Adrenal gland (tissue), 12 donors: ENCODE data around the gene EFHC1. TPM values are rescaled to one million over a fixed set of nuclear protein-coding genes. Genes with fewer than 3 reads are reported as not detected.
A peak's percentile ranks its signal among the peaks of the same experiment; 100 is the strongest.

Source experiments
- DNase-seq, 7 donors: peaks; one replicate each; pipeline ENCODE4 v3.0.0-alpha.2; 2019 to 2020
- H3K27ac ChIP-seq, 5 donors: fragments of 200-600 bp; sonication (generic) in 4 of 5; 1 replicate in 3 of 5; 2 replicates in 2 of 5; pipeline versions ENCODE4 v1.5.1 to v1.8.0; 2016 to 2020; ENCODE audit warnings: mild to moderate bottlenecking in 1 of 5
- H3K27me3 ChIP-seq: fragments of 200-600 bp; 2 replicates; pipeline ENCODE4 v1.8.0; 2021
- H3K36me3 ChIP-seq, 2 donors: fragments of 200-600 bp; replicated peaks in 1 of 2; 1 replicate in 1 of 2; 2 replicates in 1 of 2; pipeline versions ENCODE4 v1.5.1 to v1.8.0; 2018 to 2022
- H3K4me1 ChIP-seq, 2 donors: fragments of 200-600 bp; replicated peaks in 1 of 2; 1 replicate in 1 of 2; 2 replicates in 1 of 2; pipeline versions ENCODE4 v1.5.1 to v1.8.0; 2018 to 2021
- H3K4me3 ChIP-seq, 4 donors: fragments of 200-600 bp; sonication (generic) in 3 of 4; one replicate each; pipeline ENCODE4 v1.5.1; 2016 to 2018
- H3K9me3 ChIP-seq, 3 donors: fragments of 200-600 bp; sonication (generic) in 1 of 3; replicated peaks in 1 of 3; 1 replicate in 2 of 3; 2 replicates in 1 of 3; pipeline versions ENCODE4 v1.5.1 to v1.8.0; 2016 to 2021
- CTCF ChIP-seq, 6 experiments: fragments of 450-650 bp in 4 of 6; fragments of 200-600 bp in 2 of 6; sonication (generic) in 1 of 6; IDR thresholded peaks; 1 replicate in 5 of 6; 2 replicates in 1 of 6; pipeline versions ENCODE4 v1.5.1 to v1.8.0; 2016 to 2021; ENCODE audit warnings: antibody characterized with exemption in 6 of 6, mild to moderate bottlenecking in 2 of 6, moderate library complexity in 1 of 6
- POLR2A ChIP-seq, 2 donors: fragments of 450-650 bp; IDR thresholded peaks; one replicate each; pipeline ENCODE4 v1.6.1; 2017; ENCODE audit warnings: antibody characterized with exemption in 2 of 2, mild to moderate bottlenecking in 2 of 2, moderate library complexity in 1 of 2
- WGBS, 4 donors: extraction: QIAGEN DNeasy Blood & Tissue Kit in 2 of 4; methylation state at CpG; one replicate each; pipeline versions ENCODE4 v1.1.5 to v1.1.7; 2013 to 2017; 5-methylcytosine and 5-hydroxymethylcytosine counted together
- intact Hi-C, 2 donors: fragments of 100-400 bp; cut with DNase I; formaldehyde crosslinking; loops; one replicate each; pipeline versions ENCODE4 v1.14.1 to v1.15.0; 2022 to 2023
- polyA plus RNA-seq, 3 donors: library from polyadenylated mRNA; stranded (reverse); fragments of 200-250 nt in 2 of 3; fragments of 350-450 nt in 1 of 3; fragmentation: Illumina TruSeq in 1 of 3; extraction: RNeasy Lipid Tissue Mini Kit (QIAGEN cat#74804) in 1 of 3; gene quantifications; one replicate each; pipeline ENCODE4 v1.2.3, GENCODE V29; 2013 to 2014
- total RNA-seq, 9 donors: library from RNA; depleted of rRNA in 4 of 9; stranded (reverse); fragments of >200 nt in 4 of 9; fragments of 120-200 nt in 1 of 9; fragmentation: NEBNext Ultra II Directional in 1 of 9; extraction: Animal tissue kit (Norgen Biotek cat#: 25700) in 1 of 9; gene quantifications; one replicate each; pipeline versions ENCODE4 v1.1.0 to v1.2.4, GENCODE V29; 2013 to 2023
- donor health status: healthy with polysubstance abuse.
- donor health status: Bipolar disorder and iron deficiency.
- donor health status: DM: yes; HTN: yes; CAD: no.
- donor health status: DM: no; HTN: no; CAD: no.
- donor health status: DM: no; HTN: no; CAD: no.
- donor health status: DM: yes; HTN: yes; CAD: no.

Gene EFHC1
- total and polyA plus RNA-seq, 12 donors, result 4.0 to 47.9 (median 16.8) TPM

DNA sequence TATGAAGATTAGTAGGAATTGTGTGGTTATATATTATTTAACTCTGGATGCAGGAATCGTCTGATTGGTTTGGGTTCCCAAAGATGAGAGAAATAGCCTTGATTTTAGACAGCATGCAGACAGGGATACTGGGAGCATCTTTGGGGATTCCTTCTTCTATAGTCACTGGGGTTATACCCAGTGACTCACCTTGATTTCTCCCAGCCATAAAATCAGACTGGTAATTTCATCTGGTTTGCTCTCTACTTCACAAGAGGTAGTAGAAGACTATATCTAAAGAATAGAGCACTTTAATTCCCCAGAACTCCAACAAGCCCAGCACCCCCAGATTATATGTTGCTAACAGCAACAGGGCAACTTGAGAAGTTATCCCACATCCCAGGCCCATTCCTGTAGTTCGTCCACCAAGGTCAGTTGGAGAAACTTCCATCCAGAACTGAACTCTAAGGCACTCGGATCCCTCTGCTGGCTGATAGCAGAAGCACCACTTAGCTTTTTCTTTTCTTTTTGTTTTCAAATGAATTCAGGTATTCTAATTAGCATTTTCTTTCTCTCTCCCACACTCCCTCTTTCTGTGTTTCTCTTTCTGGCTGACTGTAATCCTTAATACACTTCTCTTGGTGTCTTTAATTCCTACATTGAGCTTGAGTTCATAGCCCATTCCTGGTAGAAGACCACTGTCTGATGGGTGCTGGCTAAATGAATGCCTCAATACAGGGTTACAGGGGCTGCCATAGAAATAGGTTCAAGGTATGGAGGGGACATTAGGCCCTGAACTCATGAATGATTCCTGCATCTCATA is 20.4 kb upstream of the EFHC1 start:
- peak; percentile 81 to 94 (median 84) for TF ChIP-seq CTCF (IDR thresholded peaks at IDR 0.05)
- no peak for TF ChIP-seq POLR2A (IDR thresholded peaks at IDR 0.05)
- no peaks in the 10 kb centered on the region for H3K9me3 ChIP-seq
- H3K4me1 ChIP-seq, result no peaks in the 10 kb centered on the region
- no peak overlapping the region for H3K27ac ChIP-seq
- H3K36me3 ChIP-seq, result no peaks in the 10 kb centered on the region
- peak; percentile 38 to 70 (median 57) for DNase-seq
- intact Hi-C loops, result loop anchor here (5.0 to 10.0 kb wide), 2 partner anchors 117 to 125 kb away; partner anchors contain the start of gene MCM3 (in 1 of the 2)
- no peak overlapping the region for H3K4me3 ChIP-seq
- H3K27me3 ChIP-seq, result no peaks in the 10 kb centered on the region
- 27 to 34% (median 30%) methylated on average over 3 of the region's 3 CpGs for WGBS, 4 donors

DNA sequence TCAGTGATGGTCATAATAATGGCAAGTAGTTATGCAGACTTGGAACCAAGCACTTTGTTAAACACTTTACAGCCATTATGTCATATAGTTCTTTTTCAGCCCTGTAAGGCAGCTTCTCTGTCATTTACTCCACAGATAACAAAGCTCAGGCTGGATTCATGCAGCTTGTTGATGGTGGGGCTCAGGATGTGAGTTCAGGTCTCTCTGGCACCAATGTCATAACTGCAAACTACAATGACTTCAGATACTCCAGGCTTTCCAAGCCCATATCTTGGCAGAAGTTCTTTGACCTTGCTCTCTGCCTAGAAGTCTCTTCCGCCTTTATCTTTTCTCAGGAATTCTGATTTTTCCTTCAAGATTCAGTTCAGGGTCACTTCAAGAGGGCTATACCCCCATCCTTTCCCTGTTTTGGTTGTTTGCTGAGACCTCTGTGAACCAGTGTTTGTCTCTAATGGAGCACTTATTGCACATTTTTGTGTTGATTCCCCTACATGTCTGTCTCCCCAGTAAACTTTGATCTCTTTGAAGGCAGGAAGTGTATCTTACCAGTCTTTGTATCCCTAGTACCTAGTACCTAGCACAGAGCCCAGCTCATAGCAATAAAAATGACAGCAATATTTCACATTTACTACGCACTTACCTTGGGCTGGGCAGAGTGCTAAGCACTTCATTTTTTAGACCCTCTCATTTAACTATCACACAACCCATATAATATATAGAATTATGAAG is 19.7 kb upstream of the EFHC1 start:
- Histone ChIP-seq H3K9me3 (no peaks in the 10 kb centered on the region), H3K36me3 (no peaks in the 10 kb centered on the region), H3K4me1 (no peaks in the 10 kb centered on the region), H3K27me3 (no peaks in the 10 kb centered on the region), H3K27ac (no peak overlapping the region), H3K4me3 (no peak overlapping the region)
- DNase-seq, result no peak
- TF ChIP-seq CTCF (IDR thresholded peaks at IDR 0.05) (no peak), POLR2A (IDR thresholded peaks at IDR 0.05) (no peak)
- 37 to 54% (median 47%) methylated on average over 2 of the region's 2 CpGs for whole genome bisulfite sequencing, 4 donors
- intact Hi-C loops, result loop anchor here in 1 of 2 donors (10.0 kb wide), 1 partner anchor 126 kb away; no protein-coding TSS in a partner anchor

DNA sequence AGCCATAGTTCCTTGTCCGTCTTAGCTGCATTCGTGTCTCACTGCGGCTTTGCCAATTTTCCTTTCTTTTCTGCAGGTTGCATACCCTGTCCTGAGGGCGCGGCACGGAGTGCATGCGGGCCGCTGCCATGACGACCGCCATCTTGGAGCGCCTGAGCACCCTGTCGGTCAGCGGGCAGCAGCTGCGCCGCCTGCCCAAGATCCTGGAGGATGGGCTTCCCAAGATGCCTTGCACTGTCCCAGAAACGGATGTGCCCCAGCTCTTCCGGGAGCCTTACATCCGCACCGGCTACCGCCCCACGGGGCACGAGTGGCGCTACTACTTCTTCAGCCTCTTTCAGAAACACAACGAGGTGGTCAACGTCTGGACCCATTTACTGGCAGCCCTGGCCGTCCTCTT is 17.1 kb upstream of the EFHC1 start:
- Histone ChIP-seq H3K27me3 (no peaks in the 10 kb centered on the region), H3K36me3 (no peaks in the 10 kb centered on the region), H3K4me1 (no peaks in the 10 kb centered on the region), H3K27ac (no peak overlapping the region), H3K4me3 (no peak overlapping the region), H3K9me3 (no peaks in the 10 kb centered on the region)
- 96 to 99% (median 97%) methylated on average over 9 to 26 of the region's 26 CpGs for WGBS, 4 donors
- no peak for TF ChIP-seq POLR2A (IDR thresholded peaks at IDR 0.05)
- no peak for TF ChIP-seq CTCF (IDR thresholded peaks at IDR 0.05)
- no peak for DNase-seq
- intact Hi-C loops, result loop anchor here in 1 of 2 donors (10.0 kb wide), 1 partner anchor 128 kb away; no protein-coding TSS in a partner anchor

- TF ChIP-seq CTCF (IDR thresholded peaks at IDR 0.05), result no peak
- TF ChIP-seq POLR2A (IDR thresholded peaks at IDR 0.05), result no peak
- DNase-seq, result peak in 5 of 7 donors; percentile 10 to 90 (median 33)
- 68 to 84% (median 78%) methylated on average over 6 to 9 of the region's 9 CpGs for WGBS, 4 donors
- H3K27me3 ChIP-seq, result no peaks in the 10 kb centered on the region
- H3K27ac ChIP-seq, result no peak overlapping the region
- intact Hi-C loops, result loop anchor here in 1 of 2 donors (10.0 kb wide), 1 partner anchor 129 kb away; no protein-coding TSS in a partner anchor
- H3K4me1 ChIP-seq, result no peaks in the 10 kb centered on the region
- no peak overlapping the region for H3K4me3 ChIP-seq
- no peaks in the 10 kb centered on the region for H3K36me3 ChIP-seq
- H3K9me3 ChIP-seq, result no peaks in the 10 kb centered on the region
Observed at GRCh38 chr6:52403627-52404026, 16.5 kb upstream of the EFHC1 start.
